K562 (cell line): ENCODE data around the gene ARHGAP12. TPM values are rescaled to one million over a fixed set of nuclear protein-coding genes. Genes with fewer than 3 reads are reported as not detected.

ENCODE experiments used
- BCOR ChIP-seq: fragments of 450-650 bp; IDR thresholded peaks from 2 replicates; pipeline ENCODE4 v1.6.1; 2016
- CHD1 ChIP-seq: fragments of 200-600 bp; sonication (generic); IDR thresholded peaks from one replicate; pipeline ENCODE4 v1.6.1; 2012; ENCODE audit warnings: mild to moderate bottlenecking, moderate library complexity, low read length, inconsistent platforms
- CHD2 ChIP-seq: IDR thresholded peaks from 2 replicates; pipeline ENCODE4 v1.6.1; 2011; ENCODE audit warnings: low read depth, low read length
- TOE1 ChIP-seq, 2 experiments: fragments of 450-650 bp in 1 of 2; sonication (generic) in 1 of 2; formaldehyde crosslinking in 1 of 2; IDR thresholded peaks; 2 replicates each; pipeline versions ENCODE4 v1.7.1 to v1.8.0; 2016 to 2022; ENCODE audit warnings: borderline replicate concordance in 2 of 2, mild to moderate bottlenecking in 2 of 2, antibody characterized with exemption in 1 of 2, inconsistent platforms in 1 of 2, low read depth in 1 of 2, missing genetic modification reagents in 1 of 2, moderate library complexity in 1 of 2
- WHSC1 ChIP-seq: IDR thresholded peaks from one replicate; pipeline ENCODE4 v1.6.1; 2012; ENCODE audit warnings: low read length, control low read depth, inconsistent platforms
- polyA plus RNA-seq, 8 experiments: library from polyadenylated mRNA; depleted of rRNA in 4 of 8; stranded (reverse) in 5 of 8; unstranded in 3 of 8; fragments of >200 nt; fragmentation: Nextera tagmentation in 2 of 8; fragmentation: Illumina TruSeq in 1 of 8; extraction: Ambion mirVana in 2 of 8; extraction: Trizol in 1 of 8; gene quantifications; 2 replicates each; pipeline versions ENCODE4 v1.2.1 to v1.2.3, GENCODE V29; 2011 to 2014; ENCODE audit warnings: inconsistent platforms in 1 of 8, missing spikeins in 1 of 8
- total RNA-seq, 7 experiments: library from RNA; depleted of rRNA in 6 of 7; stranded (reverse); fragments of >200 nt in 6 of 7; fragmentation: Illumina TruSeq in 2 of 7; extraction: Trizol in 2 of 7; gene quantifications; 2 replicates each; pipeline versions ENCODE4 v1.2.1 to v1.2.3, GENCODE V29; 2011 to 2021; ENCODE audit warnings: low replicate concordance in 1 of 7
- TF ChIP-seq, protein P1 (sequence below): sonication (generic); formaldehyde crosslinking; IDR thresholded peaks from 2 replicates; pipeline ENCODE4 v1.8.0; 2022; ENCODE audit warnings: missing genetic modification reagents, mild to moderate bottlenecking, borderline replicate concordance
- TF ChIP-seq, protein P2 (sequence below), 2 experiments: fragments of 150-350 bp in 1 of 2; IDR thresholded peaks; 2 replicates each; pipeline ENCODE4 v1.6.1; 2012 to 2016; ENCODE audit warnings: low read depth in 2 of 2, low read length in 2 of 2, mild to moderate bottlenecking in 1 of 2, moderate library complexity in 1 of 2

The ARHGAP12 gene
- total and polyA plus RNA-seq, 9 of the 15 experiments (the other 6 are each of a cell fraction or from before 2014, with no cell fraction given), result 4.4 to 18.7 (median 10.1) TPM

DNA sequence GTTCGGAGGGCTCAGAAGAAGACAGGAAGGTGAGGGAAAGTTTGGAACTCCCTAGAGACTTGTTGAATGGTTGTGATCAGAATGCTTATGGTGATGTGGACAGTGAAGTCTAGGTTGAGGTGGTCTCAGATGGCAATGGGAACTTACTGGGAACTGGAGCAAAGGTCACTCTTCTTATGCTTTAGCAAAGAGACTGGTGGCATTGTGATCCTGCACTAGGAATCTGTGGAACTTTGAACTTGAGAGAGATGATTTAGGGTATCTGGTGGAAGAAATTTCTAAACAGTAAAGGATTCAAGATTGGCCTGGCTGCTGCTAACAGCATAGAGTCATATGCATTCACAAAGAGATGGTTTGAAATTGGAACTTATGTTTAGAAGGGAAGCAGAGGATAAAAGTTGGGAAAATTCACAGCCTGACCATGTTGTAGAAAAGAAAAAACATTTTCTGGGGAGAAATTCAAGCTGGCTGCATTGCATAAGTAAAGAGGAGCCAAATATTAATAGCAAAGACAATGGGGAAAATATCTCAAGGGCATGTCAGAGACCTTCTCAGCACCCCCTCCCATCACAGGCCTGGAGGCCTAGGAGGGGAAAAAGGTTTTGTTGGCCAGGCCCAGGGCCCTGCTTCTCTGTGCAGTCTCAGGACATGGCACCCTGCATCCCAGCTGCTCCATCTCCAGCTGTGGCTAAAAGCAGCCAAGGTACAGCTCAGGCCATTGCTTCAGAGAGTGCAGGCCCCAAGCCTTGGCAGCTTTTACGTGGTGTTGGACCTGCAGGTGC, 26.0 kb upstream of the ARHGAP12 start (continued):
- TF ChIP-seq CHD1 (no peak), CHD2 (no peak), TOE1 (IDR thresholded peaks at IDR 0.05; ENCODE audit: borderline replicate concordance) (no peak), TOE1 (CRISPR knock-in tag; IDR thresholded peaks at IDR 0.05; ENCODE audit: borderline replicate concordance, low read depth) (no peak), BCOR (no peak), WHSC1 (no peak)
- TF ChIP-seq, protein P1, sequence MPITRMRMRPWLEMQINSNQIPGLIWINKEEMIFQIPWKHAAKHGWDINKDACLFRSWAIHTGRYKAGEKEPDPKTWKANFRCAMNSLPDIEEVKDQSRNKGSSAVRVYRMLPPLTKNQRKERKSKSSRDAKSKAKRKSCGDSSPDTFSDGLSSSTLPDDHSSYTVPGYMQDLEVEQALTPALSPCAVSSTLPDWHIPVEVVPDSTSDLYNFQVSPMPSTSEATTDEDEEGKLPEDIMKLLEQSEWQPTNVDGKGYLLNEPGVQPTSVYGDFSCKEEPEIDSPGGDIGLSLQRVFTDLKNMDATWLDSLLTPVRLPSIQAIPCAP, result no peak
- TF ChIP-seq, protein P2, sequence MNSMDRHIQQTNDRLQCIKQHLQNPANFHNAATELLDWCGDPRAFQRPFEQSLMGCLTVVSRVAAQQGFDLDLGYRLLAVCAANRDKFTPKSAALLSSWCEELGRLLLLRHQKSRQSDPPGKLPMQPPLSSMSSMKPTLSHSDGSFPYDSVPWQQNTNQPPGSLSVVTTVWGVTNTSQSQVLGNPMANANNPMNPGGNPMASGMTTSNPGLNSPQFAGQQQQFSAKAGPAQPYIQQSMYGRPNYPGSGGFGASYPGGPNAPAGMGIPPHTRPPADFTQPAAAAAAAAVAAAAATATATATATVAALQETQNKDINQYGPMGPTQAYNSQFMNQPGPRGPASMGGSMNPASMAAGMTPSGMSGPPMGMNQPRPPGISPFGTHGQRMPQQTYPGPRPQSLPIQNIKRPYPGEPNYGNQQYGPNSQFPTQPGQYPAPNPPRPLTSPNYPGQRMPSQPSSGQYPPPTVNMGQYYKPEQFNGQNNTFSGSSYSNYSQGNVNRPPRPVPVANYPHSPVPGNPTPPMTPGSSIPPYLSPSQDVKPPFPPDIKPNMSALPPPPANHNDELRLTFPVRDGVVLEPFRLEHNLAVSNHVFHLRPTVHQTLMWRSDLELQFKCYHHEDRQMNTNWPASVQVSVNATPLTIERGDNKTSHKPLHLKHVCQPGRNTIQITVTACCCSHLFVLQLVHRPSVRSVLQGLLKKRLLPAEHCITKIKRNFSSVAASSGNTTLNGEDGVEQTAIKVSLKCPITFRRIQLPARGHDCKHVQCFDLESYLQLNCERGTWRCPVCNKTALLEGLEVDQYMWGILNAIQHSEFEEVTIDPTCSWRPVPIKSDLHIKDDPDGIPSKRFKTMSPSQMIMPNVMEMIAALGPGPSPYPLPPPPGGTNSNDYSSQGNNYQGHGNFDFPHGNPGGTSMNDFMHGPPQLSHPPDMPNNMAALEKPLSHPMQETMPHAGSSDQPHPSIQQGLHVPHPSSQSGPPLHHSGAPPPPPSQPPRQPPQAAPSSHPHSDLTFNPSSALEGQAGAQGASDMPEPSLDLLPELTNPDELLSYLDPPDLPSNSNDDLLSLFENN (IDR thresholded peaks at IDR 0.05; ENCODE audit: low read depth in 2 of 2, low read length in 2 of 2), result no peak
